Measurements from ENCODE around the gene PAF1. TPM values are rescaled to one million over a fixed set of nuclear protein-coding genes. Genes with fewer than 3 reads are reported as not detected.

The PAF1 gene
- 42.3 and 52.8 TPM in 2 replicates for total RNA-seq

DNA sequence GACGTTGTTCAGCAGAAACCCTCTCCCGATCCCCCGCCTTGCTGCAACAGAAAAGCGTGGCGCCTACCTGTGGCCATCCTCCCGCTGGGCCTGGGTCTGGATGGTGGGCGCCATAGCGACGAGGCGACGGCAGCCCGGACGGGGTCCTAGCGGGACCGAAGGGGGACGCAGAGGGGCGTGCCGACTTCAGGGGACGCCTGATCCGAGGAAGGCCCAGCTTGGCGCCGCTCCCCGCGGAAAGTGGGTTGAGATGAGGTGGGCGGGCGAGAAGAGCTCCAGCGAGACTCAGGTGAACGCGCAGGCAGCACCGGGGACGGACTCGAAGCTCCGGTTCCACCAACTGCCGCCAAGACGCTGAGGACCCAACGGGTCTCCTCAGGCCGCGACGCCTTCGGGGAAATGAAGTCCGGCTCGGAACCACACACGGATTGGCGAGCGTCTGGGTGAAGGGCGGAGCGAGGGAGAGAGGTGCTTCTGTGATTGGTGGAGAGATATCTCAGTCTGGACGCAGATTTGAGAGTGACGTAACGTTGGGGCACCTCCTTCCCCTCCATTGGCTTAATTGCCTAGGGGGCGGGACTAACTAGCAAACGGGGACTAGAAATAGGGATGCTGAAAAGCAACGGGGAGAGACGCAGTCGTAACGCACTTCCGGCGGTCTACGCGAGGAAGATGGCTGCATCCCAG, at the start of gene PAF1, which contains the start of gene MED29:
PAF1 (minus strand) TSS at position 356 of the 687 bp plus-strand sequence; CDS start at position 114, 242 bp downstream.
MED29 (plus strand) TSS at position 628 of the 687 bp plus-strand sequence; CDS start at position 673, 45 bp downstream.

DNA sequence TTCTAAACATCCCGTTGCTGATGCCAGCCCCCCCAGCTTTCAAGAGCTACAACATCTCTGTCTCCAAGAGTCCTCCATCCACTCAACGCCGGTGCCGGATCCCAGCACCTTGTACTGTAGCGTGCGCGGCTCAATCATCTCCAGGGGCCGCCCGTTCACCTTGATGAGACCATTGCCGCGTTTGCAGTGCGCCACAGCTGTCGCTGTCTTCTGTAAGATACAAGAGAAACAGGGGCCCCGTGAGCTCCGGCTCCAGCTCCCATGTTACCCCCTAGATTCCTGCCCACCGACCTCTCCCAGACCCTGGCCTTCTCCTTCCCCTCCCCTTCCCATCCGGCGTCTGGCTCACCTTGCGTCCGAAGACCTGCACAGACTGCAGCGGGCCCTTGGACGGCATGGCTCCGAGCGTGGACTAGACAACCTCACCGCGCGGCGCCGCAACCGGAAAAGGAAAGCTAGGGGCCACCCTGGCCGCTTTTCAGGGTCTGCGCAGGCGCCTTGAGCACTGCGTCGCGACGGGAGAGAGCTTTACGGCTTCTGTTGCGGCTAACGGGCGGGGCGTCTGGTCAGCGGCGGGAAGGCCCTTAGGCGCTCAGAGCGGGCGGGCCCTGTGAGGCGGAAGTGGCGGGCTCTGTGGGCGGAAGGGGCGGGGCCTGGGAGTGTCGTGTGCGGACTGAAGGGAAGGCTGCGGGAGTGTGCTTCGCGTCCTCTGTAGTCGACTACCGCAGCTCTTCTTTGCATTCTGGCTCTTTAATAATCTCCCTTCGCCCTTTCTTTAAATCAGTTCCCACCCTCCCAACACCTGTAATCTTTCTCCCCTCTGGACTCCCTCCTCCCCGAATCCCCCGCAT, 44.8 kb upstream of the PAF1 start, which contains the start of gene RPS16:
RPS16 (minus strand) TSS at position 451 of the 851 bp plus-strand sequence; CDS start at position 397, 54 bp downstream.

GRCh38 chr19:39412100-39412866, 21.4 kb upstream of the PAF1 start, which contains the start of gene PLEKHG2:
TSS of gene PLEKHG2 (plus strand) at chr19:39412669. CDS start at chr19:39414087, 1,418 bp downstream.

GRCh38 chr19:39406656-39407409, 15.9 kb upstream of the PAF1 start, which contains the start of gene ZFP36:
TSS of gene ZFP36 (plus strand) at chr19:39406847. CDS start at chr19:39406905, 58 bp downstream.

GRCh38 chr19:39341719-39342604, 48.9 kb downstream of the PAF1 start, which contains the start of gene SAMD4B:
TSS of gene SAMD4B (plus strand) at chr19:39342421. CDS start at chr19:39356894, 14,473 bp downstream.

Other genes starting within 250 kb of the PAF1 start
- 38.0 and 41.0 TPM in 2 replicates for gene NCCRP1, start 194.1 kb downstream of the PAF1 start, total RNA-seq
- not detected in 2 replicates for gene SYCN, start 186.8 kb downstream of the PAF1 start, total RNA-seq
- not detected in 2 replicates for gene IFNL3, start 146.1 kb downstream of the PAF1 start, total RNA-seq
- gene IFNL4, start 142.2 kb downstream of the PAF1 start, total RNA-seq: not detected in 2 replicates
- gene IFNL2, start 122.7 kb downstream of the PAF1 start, total RNA-seq: not detected in 2 replicates
- not detected in 2 replicates for gene IFNL1, start 94.7 kb downstream of the PAF1 start, total RNA-seq
- gene LRFN1, start 70.2 kb downstream of the PAF1 start, total RNA-seq: 0.05 and 0.28 TPM in 2 replicates
- 0.71 TPM in 1 of 2 replicates, not detected in the other for gene GMFG, start 55.1 kb downstream of the PAF1 start, total RNA-seq
- gene SAMD4B, start 48.7 kb downstream of the PAF1 start, total RNA-seq: 50.6 and 63.3 TPM in 2 replicates
- 18.8 and 22.2 TPM in 2 replicates for gene MED29, start 272 bp upstream of the PAF1 start, total RNA-seq
- gene ZFP36, start 15.7 kb upstream of the PAF1 start, total RNA-seq: 43.6 and 79.2 TPM in 2 replicates
- gene PLEKHG2, start 21.6 kb upstream of the PAF1 start, total RNA-seq: 22.6 and 30.9 TPM in 2 replicates
- 1,883 and 2,869 TPM in 2 replicates for gene RPS16, start 44.8 kb upstream of the PAF1 start, total RNA-seq
- gene SUPT5H, start 54.5 kb upstream of the PAF1 start, total RNA-seq: 57.2 and 82.5 TPM in 2 replicates
- gene TIMM50, start 89.7 kb upstream of the PAF1 start, total RNA-seq: 98.2 and 103 TPM in 2 replicates
- gene DLL3, start 107.8 kb upstream of the PAF1 start, total RNA-seq: 1.3 and 1.4 TPM in 2 replicates
- gene SELENOV, start 124.0 kb upstream of the PAF1 start, total RNA-seq: not detected in 2 replicates
- 1.7 and 3.4 TPM in 2 replicates for gene EID2B, start 141.7 kb upstream of the PAF1 start, total RNA-seq
- gene EID2, start 149.1 kb upstream of the PAF1 start, total RNA-seq: 7.9 and 16.6 TPM in 2 replicates
- gene LGALS13, start 211.4 kb upstream of the PAF1 start, total RNA-seq: not detected in 2 replicates

Data from airway epithelial cell (primary cell).